GM18861 (cell line): ENCODE measurements around the gene SIPA1L3.

Experiments used
- ATAC-seq: cut with Tn5 transposase; IDR thresholded peaks from one replicate; pipeline ENCODE4 v1.9.1; 2021; ENCODE audit not compliant: unreplicated experiment

Gene SIPA1L3

GRCh38 chr19:37995346-37995745, 88.3 kb downstream of the SIPA1L3 start:
- ATAC-seq, result no peak

GRCh38 chr19:37997911-37998344, 90.9 kb downstream of the SIPA1L3 start:
- no peak for ATAC-seq

- no peak for ATAC-seq
Observed at GRCh38 chr19:37998801-37999308, 91.8 kb downstream of the SIPA1L3 start.

- ATAC-seq, result no peak
Observed at GRCh38 chr19:37999309-38000213, 92.6 kb downstream of the SIPA1L3 start.

- ATAC-seq, result no peak
Observed at GRCh38 chr19:38001158-38001781, 94.3 kb downstream of the SIPA1L3 start.

- ATAC-seq, result no peak
Observed at GRCh38 chr19:38003438-38004185, 96.6 kb downstream of the SIPA1L3 start.

- no peak for ATAC-seq
Observed at GRCh38 chr19:38004186-38004520, 97.1 kb downstream of the SIPA1L3 start.

- peak; percentile 51 for ATAC-seq
Observed at GRCh38 chr19:38004521-38005223, 97.7 kb downstream of the SIPA1L3 start.

- ATAC-seq, result no peak
Observed at GRCh38 chr19:38005224-38005614, 98.2 kb downstream of the SIPA1L3 start.

- ATAC-seq, result no peak
Observed at GRCh38 chr19:38006361-38007045, 99.5 kb downstream of the SIPA1L3 start.

- no peak for ATAC-seq
Observed at GRCh38 chr19:38009650-38010242, 102.7 kb downstream of the SIPA1L3 start.

GRCh38 chr19:38011426-38011825, 104.4 kb downstream of the SIPA1L3 start:
- ATAC-seq, result no peak

- ATAC-seq, result no peak
Observed at GRCh38 chr19:38012290-38012689, 105.3 kb downstream of the SIPA1L3 start.

- no peak for ATAC-seq
Observed at GRCh38 chr19:38012944-38013343, 105.9 kb downstream of the SIPA1L3 start.

GRCh38 chr19:38013913-38014580, 107.0 kb downstream of the SIPA1L3 start:
- ATAC-seq, result no peak

GRCh38 chr19:38015216-38015615, 108.2 kb downstream of the SIPA1L3 start:
- no peak for ATAC-seq

GRCh38 chr19:38015761-38016160, 108.8 kb downstream of the SIPA1L3 start:
- no peak for ATAC-seq

- ATAC-seq, result no peak
Observed at GRCh38 chr19:38017401-38018151, 110.6 kb downstream of the SIPA1L3 start.
